HG03558 (cell line): ENCODE data around the gene ASB10.

Experiments
- ATAC-seq: cut with Tn5 transposase; IDR thresholded peaks from one replicate; pipeline ENCODE4 v1.9.1; 2021; ENCODE audit warnings: moderate number of reproducible peaks; ENCODE audit not compliant: unreplicated experiment; ENCODE audit errors: extremely low read depth

ASB10 gene, protein sequence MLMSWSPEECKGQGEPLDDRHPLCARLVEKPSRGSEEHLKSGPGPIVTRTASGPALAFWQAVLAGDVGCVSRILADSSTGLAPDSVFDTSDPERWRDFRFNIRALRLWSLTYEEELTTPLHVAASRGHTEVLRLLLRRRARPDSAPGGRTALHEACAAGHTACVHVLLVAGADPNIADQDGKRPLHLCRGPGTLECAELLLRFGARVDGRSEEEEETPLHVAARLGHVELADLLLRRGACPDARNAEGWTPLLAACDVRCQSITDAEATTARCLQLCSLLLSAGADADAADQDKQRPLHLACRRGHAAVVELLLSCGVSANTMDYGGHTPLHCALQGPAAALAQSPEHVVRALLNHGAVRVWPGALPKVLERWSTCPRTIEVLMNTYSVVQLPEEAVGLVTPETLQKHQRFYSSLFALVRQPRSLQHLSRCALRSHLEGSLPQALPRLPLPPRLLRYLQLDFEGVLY

DNA sequence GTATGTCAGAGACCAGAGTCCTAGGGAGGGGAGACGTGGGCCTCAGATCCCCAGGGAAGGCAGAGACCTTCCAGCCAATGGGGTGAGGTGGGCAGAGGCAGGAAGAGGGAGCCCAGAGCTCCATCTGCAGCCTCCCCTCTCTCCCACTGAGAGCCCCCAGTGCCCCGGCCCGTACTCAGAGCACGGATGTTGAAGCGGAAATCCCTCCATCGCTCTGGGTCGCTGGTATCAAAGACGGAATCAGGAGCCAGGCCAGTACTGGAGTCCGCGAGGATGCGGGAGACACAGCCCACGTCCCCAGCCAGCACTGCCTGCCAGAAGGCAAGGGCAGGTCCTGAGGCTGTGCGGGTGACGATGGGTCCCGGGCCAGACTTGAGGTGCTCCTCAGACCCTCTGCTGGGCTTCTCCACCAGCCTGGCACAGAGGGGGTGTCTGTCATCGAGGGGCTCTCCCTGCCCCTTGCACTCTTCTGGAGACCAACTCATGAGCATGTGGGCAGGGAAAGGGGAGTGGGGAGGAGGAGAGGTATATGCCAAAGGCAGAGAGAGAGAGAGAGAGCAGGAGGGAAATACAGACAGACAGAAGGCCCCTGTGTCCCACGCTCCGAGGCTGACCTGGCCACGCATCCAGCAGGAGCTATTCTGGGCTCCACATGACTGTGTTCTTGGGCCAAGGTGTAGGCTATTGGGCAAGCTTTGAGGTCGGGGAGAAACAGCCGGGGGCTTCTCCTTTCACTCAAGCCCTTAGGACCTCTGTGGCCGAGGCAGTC is at the start of gene ASB10:
ASB10 (minus strand) TSS at position 611 of the 769 bp plus-strand sequence; CDS start at position 491, 120 bp downstream.
- ATAC-seq, result no peak

DNA sequence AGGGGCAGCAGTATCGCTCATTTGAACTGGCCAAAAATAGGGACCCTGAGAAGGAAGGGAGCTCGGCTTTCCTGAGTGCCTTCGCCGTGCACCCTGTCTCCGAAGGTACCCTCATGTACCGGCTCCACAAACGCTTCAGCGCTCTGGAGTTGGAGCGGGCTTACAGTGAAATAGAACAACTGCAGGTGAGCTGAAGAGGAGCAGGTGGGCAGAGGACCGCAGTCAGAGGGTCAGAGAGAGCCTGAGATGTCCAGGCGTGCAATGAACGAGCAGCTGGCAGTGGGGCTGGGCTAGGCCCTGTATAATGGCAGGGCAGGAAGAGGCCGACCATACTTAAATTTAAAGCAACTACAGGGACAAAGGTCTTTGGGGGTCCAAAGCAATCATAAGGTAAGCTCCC is 49.4 kb upstream of the ASB10 start:
- no peak for ATAC-seq

DNA sequence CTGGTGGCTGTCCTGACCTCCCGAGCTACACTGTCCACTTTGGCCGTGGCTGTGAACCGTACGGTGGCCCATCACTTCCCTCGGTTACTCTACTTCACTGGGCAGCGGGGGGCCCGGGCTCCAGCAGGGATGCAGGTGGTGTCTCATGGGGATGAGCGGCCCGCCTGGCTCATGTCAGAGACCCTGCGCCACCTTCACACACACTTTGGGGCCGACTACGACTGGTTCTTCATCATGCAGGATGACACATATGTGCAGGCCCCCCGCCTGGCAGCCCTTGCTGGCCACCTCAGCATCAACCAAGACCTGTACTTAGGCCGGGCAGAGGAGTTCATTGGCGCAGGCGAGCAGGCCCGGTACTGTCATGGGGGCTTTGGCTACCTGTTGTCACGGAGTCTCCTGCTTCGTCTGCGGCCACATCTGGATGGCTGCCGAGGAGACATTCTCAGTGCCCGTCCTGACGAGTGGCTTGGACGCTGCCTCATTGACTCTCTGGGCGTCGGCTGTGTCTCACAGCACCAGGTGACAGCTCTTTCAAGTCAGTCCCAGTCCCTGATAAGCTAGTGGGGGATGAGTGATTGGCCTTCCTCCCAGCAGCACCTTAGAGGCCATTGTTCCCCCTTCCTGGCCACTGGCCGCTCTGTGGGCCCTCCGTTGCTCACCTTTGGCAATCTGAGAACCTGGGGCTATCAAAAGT is 48.2 kb upstream of the ASB10 start:
- ATAC-seq, result no peak

DNA sequence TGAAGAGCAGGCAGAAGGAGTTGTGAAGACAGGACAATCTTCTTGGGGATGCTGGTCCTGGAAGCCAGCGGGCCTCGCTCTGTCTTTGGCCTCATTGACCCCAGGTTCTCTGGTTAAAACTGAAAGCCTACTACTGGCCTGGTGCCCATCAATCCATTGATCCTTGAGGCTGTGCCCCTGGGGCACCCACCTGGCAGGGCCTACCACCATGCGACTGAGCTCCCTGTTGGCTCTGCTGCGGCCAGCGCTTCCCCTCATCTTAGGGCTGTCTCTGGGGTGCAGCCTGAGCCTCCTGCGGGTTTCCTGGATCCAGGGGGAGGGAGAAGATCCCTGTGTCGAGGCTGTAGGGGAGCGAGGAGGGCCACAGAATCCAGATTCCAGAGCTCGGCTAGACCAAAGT is 46.8 kb upstream of the ASB10 start:
- no peak for ATAC-seq

DNA sequence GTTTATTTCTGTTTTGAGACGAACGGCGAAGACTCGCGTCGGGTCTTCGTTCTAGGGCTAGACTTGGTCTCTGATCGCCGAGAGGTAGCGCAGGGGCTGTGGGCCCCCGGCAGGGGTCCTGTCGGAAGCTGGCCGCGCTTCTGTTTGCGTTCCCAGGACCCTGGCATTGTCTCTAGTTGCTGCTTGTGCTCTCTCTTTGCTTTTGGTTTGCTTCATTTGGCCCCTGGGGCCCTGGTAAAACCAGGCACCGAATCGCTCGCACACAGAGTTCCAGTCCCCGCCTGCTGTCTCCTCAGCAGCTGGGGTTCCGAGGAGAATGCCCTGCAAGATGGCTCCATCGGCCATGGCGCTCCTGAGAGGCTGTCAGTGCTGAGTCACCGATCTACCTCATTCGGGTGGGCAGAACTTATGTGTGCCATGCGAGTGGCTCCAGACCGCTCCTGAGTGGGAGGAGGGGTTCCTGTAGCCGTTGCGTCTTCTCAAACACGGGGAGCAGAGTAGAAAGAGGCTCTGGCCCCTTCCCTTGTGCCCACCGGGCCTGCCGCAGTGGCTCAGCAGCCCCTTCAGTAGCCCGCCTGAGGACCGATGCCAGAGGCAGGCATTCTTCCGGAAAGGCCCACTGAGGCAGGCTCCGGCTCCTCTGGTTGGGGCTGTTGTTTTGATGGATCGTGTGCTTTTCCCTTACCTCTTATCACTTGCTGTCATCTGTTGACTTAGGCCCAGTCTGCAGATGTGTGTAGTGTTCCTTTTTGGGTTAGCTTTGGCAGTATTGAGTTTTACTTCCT is 46.1 kb upstream of the ASB10 start:
- ATAC-seq, result no peak

DNA sequence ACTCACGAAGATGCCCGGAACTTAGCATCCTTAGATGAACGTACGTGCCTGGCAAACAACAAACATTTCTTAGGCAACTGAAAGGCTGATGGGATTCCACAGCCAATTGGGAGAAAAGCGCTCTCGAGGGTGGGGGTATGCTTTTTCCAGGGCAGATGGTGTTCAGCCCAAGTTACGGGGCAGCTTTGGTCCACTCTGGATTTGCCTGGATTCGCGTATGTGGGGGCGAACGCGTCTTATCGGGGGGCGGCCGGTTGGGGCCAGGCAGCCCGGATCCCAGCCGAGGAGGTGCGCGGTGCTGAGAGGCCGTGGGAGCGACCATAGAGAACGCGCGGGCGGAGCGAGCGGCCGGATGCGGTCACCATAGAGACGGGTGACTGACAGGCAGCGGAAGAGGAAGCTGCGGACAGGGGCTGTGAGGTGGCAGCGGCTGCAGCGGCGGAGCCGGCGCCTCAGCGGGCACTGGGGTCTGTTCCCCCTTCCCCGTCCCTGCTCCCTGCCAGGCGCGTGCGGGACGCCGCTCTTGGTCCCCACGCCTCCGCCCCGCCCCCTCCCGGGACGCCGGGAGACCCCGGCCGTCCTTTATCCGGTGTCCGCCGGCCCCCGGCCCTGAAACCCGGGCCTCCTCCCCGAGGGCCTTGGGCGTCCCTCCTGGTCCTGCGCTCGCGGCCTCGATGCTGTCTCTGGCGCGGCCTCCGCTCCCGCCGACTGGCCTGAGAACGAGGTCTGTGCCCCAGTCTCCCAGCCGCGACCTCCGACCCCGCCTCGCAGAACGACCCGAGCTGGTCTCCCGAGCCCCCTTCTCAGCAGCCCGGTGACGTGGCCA is 45.3 kb upstream of the ASB10 start, which contains the start of gene CHPF2:
CHPF2 (plus strand) TSS at position 393 of the 826 bp plus-strand sequence. CDS start 1,529 bp downstream, outside the sequence.
- peak; percentile 92 for ATAC-seq

DNA sequence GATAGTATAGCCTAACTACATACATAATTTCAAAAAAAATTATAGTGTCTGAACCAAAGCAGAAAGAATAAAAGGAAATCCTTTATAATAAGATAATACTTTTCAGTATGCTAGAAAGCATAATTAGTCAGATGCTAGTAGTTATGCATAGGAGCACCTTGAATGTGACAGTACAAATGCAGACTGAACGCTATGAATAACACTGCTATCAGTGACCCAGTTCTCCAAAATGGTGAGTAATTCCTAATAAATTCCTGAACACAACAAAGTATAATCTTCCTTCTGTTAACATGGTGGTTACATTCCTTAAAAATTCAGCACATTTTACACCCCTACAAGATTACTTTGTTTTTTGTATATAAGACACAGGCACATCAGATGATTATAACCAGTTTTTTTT is 44.0 kb upstream of the ASB10 start:
- no peak for ATAC-seq

DNA sequence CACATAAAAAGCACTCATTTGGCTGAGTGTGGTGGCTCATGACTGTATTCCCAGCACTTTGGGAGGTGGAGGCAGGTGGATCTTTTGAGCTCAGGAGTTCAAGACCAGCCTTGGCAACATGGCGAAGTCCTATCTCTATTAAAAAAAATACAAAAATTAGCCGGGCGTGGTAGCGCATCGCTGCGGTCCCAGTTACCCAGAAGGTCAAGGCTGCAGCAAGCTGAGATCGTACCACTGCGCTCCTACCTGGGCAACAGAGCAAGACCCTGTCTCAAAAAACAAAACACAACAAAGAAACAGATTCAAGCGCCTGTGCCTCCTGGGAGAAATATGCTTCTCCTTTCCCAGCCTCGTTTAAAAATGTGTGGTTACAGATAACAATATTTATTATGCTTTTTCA is 42.2 kb upstream of the ASB10 start:
- ATAC-seq, result no peak

DNA sequence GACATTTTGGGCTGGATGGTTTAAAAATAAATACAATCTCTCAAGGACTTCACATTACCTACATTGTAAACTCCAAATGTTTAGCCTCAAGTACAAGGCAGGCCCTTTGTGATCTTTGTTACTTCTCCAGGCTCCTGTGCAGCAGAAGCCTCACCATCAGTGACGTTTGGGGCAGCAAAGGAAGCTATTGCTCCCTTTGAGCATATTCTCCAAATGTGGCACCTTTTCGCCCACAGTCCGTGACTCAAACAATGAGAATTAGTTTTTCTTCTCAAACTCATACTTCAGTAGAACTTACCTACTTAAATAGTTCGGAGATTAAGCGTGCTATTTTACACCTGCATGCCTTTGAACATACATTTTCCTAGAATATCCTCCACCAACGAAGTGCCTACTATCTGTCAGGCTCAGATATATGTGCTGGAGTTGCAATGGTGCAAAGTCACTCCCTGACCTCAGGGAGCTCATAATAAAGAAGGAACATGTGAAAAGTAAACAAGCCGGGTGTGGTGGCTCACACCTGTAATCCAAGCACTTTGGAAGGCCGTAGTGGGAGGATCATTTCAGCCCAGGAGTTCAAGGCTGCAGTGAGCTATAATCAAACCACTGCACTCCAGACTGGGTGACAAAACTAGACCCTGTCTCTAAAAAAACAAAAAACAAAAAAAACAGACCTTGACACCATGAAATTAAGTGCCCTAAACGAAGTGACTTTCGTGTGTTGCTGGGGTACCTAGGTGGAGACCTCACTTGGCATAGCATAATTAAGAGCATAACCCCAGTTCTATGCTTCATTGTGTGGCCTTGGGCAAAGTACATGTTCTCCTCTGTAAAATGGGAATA is 41.2 kb upstream of the ASB10 start:
- ATAC-seq, result no peak

DNA sequence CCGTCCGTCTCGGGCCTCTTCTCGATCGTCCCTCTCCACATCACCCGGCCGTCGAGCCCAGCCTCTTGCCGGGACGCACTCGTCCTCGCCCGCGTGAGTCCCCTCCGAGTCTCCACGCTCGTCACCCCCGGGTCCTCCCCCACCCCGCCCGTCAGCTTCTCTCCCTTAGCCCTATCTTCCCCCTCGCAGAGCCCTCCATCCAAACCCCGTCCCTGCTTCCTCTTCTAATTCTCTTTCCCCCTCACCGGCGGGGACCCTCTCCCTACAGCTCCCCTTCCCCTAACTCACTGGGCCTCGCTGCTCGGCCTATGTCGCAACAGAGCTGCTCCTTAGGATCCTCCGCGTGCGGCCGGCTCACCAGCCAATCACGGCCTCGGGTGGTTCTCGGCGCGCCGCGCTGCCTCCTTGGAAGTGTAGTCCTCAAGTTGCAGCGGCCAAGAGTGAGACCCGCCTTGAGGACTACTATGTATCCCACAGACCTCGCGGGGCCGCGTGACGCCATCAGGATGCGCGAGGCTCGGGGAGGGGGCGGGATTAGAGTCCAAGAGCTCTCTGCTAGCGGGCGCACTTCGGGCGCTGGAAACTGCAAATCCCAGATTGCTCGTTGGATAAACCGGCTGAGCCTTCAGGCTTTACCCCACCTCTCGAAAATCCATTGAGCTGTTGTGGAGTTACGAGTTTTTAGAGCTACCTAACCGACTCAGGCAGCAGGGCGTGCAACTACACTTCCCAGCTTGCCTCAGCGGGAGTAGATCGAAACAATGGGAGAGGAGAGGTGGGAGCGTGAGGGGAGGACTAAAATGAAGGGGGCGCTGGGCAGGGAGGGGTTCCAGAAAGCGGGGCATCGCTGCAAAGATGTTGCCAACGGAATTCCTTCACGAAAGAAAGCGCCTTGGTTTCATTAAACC is 40.1 kb upstream of the ASB10 start, which contains the start of gene ABCF2:
ABCF2 (minus strand) TSS at position 331 of the 908 bp plus-strand sequence. CDS start 747 bp downstream, outside the sequence.
- peak; percentile 99 for ATAC-seq

DNA sequence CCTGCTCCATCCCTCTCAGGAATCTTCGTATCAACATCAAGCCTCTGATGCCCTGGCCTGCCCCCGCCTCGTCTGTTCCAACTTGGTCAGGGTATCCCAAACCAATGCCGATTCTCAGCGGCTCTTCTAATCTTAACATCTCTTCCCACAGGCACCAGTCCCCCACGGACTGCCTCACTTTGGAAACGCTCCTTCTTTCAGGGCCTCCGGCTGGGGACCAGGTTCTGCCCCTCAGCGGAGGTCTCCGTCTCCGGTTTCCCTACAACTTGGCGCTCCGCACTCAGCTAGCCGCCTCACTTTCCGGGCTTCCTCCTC is 39.5 kb upstream of the ASB10 start:
- ATAC-seq, result no peak

DNA sequence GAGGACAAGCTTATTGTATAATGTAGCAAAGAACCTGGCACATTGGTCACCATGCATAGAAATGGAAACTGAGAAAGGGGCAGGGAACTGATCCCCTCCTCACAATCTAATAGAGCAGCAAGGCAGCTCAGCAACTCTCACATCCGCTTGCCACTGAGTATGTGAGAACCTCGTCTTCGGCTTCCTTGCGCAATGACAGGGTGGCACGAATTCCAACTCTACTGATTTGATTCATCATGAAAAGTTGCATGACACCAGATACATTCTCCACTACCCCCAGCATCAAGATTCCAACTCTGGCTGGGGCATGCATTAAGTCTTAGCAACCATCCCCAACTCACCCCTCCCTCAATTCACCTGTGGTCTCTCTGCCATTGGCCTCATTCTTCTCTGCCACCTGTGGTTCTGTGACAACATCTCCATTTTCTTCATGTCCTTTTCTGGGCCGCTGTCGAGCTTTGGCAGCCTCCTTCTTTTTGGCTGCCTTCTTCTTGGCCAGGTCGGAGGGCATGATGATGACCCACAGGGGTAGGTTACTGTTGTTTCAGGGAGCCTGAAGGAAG is 39.0 kb upstream of the ASB10 start:
- ATAC-seq, result no peak

DNA sequence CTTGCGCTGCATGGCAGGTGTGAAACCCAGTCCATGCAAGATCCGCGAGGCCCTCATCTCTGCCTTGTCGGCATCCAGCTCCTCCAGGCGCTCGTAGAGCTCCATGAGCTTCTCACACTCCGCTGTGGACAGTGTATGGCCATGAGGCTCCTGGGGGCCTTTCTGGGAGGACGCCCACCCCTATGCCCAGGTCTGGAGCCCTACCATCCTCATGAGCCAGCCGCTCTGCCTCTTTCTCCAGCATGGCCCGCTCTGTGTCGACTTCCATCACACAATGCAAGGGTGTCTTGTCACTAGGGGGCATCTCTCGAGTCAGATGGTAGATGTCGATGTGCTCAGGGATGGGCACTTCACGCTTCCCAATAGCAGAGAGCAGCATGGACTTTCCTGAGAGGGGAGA is 36.7 kb upstream of the ASB10 start:
- no peak for ATAC-seq

DNA sequence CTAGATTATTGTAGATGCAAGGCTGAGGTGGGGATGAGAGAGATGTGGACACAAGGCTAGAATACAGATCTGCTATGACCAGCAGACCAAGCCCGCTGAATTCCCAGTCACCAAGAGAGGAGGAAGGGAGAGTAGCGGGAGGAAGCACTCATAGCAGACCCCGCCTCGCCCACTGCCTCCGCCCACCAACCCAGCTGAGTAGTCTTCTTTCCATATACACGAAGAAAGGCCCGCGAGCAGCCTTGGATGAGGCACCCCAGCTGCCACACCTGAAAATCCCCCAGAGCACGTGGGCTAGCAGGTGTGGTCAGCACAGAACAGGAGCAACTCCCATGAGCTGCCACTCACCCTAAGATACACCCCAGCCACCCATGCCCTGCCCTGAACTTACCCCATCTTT is 31.1 kb upstream of the ASB10 start:
- no peak for ATAC-seq

DNA sequence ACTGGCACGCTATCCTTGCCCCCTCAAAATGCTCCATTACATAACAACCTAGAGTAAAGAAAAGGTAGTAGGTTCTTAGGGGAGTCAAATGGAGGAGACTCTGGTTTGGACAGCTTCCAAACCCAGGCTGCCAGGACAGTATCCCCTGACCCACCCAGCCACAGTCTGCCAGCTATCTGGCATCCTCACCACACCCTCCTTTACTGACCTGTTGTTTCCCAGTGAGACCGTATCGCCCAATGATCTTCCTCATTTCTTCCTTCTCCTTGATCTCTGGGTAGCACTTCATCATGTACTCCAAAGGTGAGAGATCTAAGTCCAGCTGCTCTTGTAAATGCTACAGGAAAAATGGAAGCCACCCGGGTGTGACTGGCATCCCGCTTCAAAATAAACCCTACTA is 28.3 kb upstream of the ASB10 start:
- ATAC-seq, result no peak

DNA sequence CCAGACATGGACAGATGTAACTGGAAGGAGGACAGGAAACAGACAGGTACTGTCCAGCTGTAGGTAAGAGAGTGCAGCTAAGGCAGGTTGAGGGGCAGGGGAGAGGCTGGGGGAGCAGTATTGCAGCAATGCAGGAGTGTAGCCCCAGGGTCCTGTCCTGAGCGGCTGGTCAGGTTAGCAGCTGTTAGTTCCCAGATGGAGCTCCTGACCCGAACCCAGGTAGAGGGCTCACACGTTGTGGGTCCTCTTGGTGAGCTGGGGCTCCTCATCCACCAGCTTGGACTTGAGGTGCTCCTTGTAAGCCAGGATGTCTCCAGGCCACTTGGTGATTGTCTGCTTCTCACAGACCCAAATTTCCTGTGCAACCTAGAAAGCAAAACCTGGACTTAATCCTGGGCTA is 26.8 kb upstream of the ASB10 start:
- ATAC-seq, result no peak

DNA sequence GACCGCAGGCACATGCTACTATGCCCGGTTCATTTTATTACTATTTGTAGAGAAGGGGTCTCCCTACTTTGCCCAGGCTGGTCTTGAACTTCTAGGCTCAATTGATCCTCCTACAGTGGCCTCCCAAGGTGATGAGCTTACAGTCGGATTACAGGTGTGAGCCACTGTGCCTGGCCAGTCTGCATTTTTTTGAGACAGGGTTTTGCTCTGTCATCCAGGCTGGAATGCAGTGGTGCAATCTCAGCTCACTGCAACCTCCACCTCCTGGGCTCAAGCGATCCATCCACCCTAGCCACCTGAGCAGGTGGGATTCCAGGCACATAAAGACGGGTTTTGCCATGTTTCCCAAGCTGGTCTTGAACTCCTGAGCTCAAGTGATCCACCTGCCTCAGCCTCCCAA is 25.6 kb upstream of the ASB10 start:
- no peak for ATAC-seq
